NCI-H2196 treated with DMSO at 0.1 percent for 48 hours (cell line): ENCODE data around the gene LRGUK.

Experiments
- DNase-seq: peaks from one replicate; lab custom pipeline; 2025; ENCODE audit not compliant: unreplicated experiment; lab: John Stamatoyannopoulos, UW

Gene LRGUK

GRCh38 chr7:134122980-134123379 is 4.2 kb upstream of the LRGUK start:
- DNase-seq = no peak

- no peak for DNase-seq
These were observed 994 bp upstream of the LRGUK start for GRCh38 chr7:134126146-134126545.

DNA sequence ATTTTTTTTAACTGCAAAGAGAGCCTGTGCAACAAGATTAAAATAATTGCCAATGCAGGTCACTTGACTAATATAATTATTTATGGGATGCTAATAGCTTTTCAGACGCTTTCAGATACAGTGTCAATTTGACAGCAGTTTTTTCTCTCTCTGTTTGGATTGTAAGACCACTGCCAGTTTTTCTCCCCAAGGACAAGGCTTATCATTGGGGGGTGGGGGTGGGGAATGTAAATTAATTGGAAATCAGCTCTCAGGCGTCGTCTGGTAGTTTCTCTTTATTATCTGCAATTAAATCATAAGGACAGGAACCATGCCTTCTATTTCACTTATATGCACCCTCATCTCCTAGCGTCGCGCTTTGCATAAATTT is 559 bp upstream of the LRGUK start:
- no peak for DNase-seq

DNA sequence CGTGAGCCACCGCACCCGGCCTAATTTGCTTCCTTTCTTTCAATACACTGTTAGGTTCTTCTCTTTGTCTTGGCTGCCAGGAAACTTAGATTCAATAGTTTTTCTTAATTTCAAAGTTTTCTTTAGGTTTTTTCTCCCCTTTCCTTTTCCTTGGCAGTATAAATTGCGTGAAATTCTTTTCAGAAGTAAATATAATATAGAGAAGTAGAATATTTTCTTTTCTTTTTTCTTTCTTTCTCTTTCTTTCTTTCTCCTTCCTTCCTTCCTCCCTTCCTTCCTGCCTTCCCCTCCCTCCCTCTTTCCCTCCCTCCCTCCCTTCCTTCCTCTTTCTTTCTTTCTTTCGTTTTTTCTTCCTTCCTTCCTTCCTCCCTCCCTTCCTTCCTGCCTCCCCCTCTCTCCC is 1.7 kb downstream of the LRGUK start:
- no peak for DNase-seq

DNA sequence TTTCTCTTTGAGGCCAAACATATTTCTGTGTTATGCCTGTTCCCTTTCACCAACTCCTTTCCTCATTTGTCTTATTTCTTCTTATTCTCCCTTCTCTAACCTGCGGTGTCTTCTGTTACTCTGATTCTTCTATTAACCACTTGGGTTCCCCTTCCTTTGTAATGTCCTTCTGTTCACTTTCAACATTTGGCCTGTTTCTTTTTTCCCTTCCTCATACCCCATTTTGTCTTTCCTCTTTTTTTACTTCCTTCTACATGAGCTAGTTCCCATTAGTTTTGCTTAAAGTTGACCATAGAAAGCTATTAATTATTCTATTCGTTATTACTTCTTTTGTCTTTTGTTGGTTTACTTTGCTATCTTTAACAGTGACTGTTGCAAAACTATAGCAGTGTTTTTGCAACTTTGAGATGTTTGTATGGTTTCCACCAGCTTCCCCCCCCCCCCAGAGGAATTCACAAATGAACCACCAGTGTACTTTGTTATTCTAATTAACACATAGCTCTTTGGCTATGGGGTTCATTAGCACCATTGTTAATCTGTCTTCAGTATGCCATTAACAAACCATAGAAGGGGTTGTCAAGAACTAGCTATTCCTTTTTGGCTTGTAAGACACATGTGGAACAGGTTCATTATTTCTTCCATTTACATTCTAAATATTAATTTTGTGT is 2.9 kb downstream of the LRGUK start:
- no peak for DNase-seq

- DNase-seq = no peak
These were observed 6.9 kb downstream of the LRGUK start for GRCh38 chr7:134134004-134134403.

DNA sequence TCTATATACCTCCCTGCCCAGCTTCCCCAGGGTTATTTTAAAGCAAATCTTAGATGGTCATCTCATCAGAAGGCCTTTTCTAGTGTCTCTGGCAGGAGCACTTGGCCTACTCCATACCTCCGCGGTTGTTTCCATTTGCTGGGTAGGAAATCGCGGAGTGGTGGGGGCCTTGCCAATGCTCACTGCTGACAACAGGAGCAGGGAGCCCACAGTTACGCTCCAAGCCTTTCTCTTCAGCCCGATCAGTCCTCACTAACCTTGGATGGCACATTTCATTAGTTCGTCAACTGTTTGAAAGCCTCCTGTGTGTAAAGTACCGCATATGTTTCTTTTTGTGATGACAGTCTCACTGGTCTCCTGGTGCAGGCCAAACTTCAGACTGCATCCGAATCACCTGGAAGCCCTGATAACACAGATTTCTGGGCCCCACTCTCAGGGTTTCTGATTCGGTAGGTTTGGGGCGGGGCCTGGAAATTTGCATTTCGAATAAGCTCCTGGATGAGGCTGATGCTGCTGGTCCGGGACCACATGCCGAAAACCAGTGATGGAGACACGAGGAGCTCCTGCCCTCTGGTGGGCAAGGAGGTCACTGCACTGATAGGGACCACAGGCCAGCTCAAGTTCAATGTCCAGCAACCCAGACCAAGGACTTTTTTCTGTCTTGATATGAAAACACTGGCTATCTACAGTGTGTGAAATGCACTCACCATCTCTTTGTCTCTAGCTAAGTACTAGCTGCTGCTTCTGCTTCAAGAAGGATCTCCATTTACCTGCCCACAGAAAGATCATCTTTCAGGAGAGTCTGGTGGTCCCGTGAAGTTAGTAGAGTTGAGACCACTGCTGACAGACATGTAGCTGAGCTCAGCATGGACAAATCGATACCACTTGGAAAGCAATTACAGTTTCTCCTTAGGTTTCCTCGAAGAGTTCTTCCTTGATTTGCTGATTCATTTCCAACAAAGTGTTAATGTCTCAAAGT is 14.0 kb downstream of the LRGUK start:
- no peak for DNase-seq

DNA sequence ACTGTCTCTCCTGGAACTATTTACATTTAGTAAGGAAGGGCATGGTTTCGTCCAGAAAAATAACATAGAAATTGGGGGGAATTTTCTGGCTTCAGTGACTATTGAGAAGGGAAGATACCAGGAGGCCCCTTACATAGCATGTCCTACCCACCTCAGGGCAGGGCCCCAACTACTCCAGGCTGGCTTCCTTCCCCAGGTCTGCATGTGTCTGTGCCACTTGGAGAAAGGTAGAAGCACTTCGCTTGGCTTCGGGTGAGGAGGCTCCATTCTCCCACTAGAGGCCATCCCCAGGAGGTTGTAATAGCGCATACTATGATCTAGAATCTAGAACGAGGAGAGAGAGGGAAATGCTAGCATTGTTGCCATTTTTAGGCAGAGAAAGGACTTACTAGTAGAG is 14.7 kb downstream of the LRGUK start:
- DNase-seq = no peak

GRCh38 chr7:134153493-134154136 is 26.5 kb downstream of the LRGUK start:
- DNase-seq = no peak

DNA sequence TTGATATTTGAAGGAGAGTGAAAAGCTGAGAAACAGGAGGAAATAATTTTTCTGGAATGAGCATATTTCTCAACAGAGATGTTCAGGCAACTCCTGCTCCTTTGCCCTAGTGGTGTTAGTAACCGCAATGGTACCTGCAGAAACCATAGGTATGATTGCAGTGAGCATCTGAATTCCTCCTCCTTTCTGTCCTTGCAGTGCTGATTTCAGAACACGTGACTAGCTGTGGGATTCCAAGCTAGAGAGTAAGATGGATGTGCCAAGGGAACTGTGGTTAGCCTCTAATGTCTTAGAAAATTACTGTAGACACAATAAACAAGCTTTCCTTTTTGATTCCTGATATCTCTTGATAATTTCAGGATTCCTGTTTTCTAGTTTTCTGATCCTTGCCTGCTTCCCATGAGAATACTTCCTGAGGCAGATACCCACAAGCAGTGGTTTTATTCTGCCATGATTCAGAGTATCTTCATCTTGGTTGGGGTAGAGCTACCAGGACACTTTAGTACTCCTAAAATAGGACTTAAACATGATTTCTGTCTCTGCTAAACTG is 27.5 kb downstream of the LRGUK start:
- DNase-seq = no peak

- DNase-seq = no peak
These were observed 28.1 kb downstream of the LRGUK start for GRCh38 chr7:134155206-134155605.

- no peak for DNase-seq
These were observed 28.7 kb downstream of the LRGUK start for GRCh38 chr7:134155871-134156270.

- no peak for DNase-seq
These were observed 38.1 kb downstream of the LRGUK start for GRCh38 chr7:134165252-134165651.

- no peak for DNase-seq
These were observed 40.1 kb downstream of the LRGUK start for GRCh38 chr7:134167250-134167649.

GRCh38 chr7:134167841-134168240 is 40.7 kb downstream of the LRGUK start:
- no peak for DNase-seq

DNA sequence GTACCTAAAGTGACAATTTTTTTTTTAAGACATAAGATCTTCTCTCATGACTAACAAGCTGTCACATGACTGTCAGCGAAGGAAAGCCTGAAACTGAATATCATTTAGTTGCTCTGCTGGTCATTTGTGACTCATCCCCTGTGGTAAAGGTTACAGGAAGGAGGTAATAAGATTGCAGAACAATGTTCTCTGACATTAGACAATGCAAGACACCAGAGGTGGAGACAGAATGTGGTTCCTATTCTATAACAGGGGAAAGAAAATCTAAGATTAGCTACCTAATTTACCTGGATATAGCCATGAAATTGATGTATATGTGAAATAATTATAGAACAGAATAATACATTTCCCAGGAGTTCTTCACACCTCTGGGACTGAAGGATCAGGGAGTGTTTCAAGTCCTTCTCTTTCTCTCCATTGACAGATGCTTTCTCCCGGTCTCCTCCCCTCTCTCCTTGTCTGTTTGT is 47.7 kb downstream of the LRGUK start:
- DNase-seq = no peak

GRCh38 chr7:134175334-134176036 is 48.3 kb downstream of the LRGUK start:
- DNase-seq = no peak

- no peak for DNase-seq
These were observed 48.9 kb downstream of the LRGUK start for GRCh38 chr7:134176037-134176350.

DNA sequence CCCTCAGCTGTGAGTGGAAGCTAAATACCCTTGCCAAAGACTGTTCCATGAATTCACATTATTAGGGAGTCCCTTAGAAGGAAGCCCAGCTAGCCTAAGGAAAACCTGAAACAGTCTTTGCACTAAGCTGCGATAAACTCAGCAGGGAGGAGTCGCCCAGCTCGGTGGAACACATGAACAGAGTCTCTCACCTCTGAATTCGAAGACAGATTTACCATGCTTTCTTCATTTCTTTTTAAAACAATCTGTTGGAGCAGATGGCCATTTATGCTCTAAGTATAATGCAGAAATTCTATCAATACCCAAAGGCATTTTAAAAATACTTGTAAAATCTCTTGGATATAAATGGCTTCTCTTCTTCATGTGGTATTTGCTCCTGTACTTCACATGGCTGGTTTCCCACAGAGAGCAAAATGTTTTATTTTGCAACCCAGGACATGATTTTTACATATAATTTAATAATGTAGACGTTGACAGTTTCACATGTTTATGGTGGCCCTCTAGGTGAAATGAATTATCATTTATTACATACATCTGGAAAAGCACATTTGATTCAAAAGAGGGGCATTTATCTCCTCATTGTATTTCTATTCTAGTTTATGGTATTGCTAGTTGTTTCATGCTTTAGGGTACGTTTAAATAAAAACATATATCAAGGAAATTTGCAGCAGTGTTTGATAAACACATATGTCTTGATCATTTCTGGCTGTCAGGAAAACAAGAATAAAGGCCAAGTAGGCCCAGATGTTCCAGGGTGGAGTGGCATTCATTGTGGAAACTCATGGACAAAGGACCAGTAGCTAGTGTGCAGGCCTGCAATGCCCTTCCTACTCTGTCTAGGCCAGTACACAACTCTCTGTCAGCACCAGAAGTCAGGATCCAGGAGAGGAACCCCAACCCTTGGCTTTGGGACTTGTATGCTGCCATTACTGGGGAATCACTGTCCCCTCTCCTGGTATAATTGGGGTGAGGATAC is 52.2 kb downstream of the LRGUK start:
- DNase-seq = no peak

DNA sequence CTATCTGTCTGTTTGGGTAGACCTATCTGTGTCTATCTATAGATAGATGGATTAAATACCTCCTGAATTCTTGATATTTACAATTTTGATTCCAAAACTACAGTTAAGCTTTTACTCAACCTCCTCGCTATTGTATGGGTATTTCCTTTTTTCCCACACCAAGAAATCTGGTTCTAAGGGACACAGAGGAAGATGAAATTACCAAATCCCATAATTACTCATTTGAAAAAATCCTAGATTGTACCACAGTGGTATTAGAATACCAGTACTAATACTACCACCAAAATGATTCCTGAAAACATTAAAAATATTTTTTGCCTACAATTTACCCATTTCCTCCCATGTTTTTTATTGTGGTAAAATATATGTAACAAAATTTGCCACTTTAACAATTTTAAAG is 53.2 kb downstream of the LRGUK start:
- no peak for DNase-seq
